GM12873 (cell line): ENCODE data around the gene LRR1.
A peak's percentile ranks its signal among the peaks of the same experiment; 100 is the strongest.

Experiments used
- TF ChIP-seq, protein P1 (sequence below): IDR thresholded peaks from 2 replicates; pipeline ENCODE4 v1.5.1; 2012; ENCODE audit warnings: low read depth, mild to moderate bottlenecking, moderate library complexity, low read length, control low read depth; ENCODE audit not compliant: insufficient read depth; ENCODE audit errors: missing control alignments

Gene LRR1

DNA sequence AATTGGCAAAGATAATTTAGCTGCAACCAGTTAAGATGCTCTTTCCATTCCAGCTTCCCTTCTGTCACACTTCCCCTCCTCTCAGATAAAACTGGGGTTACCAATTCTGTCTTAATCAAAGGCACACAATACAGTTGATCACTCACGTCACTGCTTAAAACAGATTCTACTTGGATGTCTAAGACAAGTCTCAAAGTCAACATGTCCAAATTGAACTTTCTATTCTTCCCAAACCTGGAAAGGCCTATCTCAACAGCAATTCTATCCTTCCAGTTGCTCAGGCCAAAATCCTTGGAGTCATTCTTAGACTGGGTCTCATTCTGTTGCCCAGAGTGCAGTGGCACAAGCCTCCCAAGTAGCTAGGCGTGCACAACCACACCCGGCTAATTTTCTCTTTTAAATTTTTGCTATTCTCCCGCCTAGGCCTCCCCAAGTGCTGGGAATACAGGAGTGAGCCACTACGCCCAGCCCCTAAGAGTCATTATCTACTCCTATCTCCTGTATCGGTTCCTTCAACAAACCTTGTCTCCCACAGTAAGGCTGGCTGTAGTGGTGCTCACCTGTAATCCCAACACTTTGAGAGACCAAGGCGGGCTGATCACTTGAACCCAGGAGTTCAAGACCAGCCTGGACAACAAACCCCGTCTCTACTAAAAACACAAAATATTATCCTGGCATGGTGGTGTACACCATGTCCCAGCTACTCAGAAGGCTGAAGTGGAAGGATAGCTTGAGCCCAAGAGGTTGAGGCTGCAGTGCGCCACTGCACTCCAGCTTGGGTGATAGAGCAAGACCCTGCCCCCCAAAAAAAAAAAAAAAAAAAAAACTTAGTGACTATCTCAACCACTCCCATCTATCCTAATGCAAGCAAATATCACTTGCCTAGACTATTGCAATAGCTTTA lies 17.3 kb upstream of the LRR1 start:
- TF ChIP-seq, protein P1, sequence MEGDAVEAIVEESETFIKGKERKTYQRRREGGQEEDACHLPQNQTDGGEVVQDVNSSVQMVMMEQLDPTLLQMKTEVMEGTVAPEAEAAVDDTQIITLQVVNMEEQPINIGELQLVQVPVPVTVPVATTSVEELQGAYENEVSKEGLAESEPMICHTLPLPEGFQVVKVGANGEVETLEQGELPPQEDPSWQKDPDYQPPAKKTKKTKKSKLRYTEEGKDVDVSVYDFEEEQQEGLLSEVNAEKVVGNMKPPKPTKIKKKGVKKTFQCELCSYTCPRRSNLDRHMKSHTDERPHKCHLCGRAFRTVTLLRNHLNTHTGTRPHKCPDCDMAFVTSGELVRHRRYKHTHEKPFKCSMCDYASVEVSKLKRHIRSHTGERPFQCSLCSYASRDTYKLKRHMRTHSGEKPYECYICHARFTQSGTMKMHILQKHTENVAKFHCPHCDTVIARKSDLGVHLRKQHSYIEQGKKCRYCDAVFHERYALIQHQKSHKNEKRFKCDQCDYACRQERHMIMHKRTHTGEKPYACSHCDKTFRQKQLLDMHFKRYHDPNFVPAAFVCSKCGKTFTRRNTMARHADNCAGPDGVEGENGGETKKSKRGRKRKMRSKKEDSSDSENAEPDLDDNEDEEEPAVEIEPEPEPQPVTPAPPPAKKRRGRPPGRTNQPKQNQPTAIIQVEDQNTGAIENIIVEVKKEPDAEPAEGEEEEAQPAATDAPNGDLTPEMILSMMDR, result no peak

DNA sequence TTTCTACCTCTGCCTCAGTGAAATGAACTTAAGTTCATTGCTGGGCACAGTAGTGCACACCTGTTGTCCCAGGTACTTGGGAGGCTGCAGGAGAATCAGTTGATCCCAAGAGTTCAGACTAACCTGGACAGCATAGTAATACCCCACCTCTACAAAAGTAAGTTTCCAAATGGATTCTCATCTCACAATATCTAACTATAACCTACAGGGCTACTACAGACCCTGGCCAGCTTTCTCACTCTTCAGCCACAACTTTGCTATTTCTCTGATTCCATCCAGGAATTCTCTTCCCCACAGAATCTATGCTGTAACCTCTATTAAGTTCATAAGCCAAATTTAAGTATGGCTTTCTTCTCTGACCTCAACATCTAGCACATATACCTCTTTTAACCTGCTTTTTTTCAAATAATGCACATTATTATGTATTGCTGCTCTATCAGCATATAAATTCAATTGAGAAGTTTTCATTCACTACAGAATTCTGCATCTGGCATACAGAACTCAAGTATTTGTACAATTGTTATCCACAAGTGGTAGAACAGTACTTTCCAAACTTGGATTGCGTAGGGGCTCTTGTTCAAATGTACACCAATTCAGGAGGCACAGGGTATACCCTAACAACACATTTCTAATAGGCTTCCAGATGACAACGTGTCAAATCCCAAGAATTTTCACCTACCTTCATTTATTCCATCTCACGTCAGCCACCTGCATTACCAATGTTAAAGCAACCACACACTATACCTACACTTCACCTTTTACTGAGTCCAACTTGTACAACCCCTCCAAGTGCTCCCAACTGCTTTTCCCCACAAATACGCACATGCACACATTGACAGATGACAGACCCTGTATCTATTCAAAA lies 16.4 kb upstream of the LRR1 start:
- TF ChIP-seq, protein P1, result no peak

DNA sequence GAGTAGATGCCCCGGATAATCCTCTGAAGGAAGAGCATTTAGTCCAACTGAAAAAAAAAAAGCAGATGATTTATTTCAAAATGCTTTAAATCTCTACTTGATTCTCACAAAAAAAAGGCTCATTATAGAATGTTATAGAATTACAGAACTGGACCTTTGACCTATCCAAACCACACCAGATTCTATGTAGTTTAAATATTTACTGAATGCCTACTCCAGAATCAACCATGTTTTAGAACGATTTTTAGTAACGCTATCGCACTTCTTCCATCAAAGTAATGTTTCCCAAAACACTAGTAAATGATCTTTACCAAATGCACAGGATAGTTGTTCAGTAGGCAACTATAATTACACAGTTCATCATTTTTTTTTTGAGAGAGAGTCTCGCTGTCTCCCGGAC lies 15.1 kb upstream of the LRR1 start:
- TF ChIP-seq, protein P1, result no peak

DNA sequence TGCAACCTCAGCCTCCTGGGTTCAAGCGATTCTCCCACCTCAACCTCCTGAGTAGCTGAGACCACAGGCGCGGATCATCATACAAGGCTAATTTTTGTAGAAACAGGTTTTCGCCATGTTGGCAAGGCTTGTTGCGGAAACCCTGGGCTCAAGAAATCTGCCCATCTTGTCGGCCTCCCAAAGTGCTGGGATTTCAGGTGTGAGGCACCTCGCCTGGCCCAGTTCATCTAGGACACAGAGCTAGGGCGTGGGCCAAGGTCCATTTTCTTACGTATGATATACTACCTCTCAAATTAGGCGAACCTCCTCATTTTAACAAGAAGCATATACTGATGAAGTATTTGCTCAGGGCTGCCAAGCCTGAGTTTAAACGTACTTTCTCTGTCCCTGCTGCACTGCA lies 14.7 kb upstream of the LRR1 start:
- TF ChIP-seq, protein P1, result no peak

DNA sequence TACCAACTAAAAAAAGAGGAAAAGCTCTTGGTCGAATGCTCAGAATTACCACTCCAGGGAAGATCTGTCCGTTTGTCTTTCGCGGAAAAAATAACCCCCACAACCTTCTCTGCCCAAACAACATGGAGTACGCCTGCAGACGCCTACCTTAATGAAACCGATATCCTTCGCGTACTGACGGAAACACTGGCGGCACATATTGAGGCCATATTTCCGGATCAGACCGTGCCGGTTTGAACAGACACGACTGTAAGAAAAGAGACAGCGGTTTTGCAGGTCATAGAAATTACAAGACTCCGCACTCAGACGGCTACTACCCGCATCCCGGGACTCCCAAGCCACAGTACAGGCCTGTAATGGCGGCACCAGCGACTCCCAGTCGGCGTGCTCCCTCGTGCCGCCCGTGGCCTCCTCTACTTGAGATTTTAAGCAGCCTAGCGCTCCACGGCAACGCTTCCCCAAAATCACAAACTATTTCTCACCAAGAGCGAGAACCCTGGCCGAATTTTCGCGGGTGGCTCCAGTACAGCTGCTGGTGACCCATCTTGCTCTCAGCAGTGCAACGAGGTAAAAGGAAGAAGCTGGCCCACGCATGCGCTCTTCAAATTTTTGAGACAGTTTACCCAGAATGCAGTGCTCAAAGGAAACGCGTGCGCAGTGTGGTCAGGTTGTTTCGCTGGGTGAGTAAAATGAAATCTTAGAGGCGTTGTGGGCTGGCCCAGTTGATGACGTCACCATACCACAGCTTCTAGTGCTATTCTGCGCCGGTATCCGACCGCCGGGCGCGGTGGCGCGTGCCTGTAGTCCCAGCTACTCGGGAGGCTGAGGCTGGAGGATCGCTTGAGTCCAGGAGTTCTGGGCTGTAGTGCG lies 12.7 kb upstream of the LRR1 start, which contains the start of gene RPS29:
Gene RPS29 (minus strand): TSS at position 578 of the 870 bp plus-strand sequence. CDS start 34 bp downstream, at position 544.
- TF ChIP-seq, protein P1, result no peak

DNA sequence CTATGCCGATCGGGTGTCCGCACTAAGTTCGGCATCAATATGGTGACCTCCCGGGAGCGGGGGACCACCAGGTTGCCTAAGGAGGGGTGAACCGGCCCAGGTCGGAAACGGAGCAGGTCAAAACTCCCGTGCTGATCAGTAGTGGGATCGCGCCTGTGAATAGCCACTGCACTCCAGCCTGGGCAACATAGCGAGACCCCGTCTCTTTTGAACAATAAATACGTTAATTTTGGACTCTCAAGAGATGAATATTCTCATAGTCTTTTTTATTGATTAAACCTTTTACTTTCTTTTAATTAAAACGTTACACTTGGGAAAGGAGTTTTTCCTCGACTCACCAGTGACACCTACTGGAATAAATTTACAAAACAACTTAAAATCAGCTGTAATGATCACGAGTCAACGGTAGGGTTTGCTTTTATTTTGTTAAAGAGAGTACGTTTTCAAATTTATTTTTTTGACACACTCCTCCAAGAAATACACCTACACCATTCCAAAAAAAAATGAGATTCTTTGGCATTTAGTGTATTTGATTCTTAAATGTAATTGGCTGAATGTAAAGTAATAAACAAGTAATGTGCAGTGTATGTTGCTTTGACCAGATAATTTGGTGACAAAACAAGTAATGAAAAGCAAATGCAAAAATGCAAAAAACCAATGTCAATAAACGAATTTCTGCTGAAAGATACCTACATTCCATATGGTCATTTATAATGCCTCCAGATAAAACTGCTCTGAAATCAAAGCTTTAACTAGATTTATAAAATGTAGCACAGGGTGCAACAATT lies 11.9 kb upstream of the LRR1 start:
- TF ChIP-seq, protein P1, result peak; percentile 68
